OCI-M2 (cell line): ENCODE results near the gene AOAH.
"Not testable (repeated sequence)": the region's sequence is repeated elsewhere in the genome, so short reads cannot be mapped to it uniquely, and the experiment has no call there.

ENCODE experiments used
- DNase-seq: peaks from one replicate; lab custom pipeline; 2025; ENCODE audit not compliant: unreplicated experiment; lab: John Stamatoyannopoulos, UW

Gene AOAH

DNA sequence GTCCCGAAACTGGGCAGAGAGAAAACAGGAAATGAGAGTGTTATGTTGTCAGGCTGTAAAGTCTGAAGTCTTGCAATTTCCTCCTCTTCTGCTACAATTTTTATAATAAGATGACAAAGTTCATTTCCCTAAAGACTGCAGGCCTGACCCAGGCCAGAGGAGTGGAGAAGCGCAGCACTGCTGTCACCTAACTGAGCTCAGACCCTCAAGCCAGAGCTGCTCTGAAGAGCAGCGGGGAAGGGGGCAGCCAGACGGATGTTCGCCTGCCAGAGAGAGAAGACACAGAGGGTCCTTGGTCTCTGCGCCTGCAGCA, 12.6 kb upstream of the AOAH start:
- no peak for DNase-seq

DNA sequence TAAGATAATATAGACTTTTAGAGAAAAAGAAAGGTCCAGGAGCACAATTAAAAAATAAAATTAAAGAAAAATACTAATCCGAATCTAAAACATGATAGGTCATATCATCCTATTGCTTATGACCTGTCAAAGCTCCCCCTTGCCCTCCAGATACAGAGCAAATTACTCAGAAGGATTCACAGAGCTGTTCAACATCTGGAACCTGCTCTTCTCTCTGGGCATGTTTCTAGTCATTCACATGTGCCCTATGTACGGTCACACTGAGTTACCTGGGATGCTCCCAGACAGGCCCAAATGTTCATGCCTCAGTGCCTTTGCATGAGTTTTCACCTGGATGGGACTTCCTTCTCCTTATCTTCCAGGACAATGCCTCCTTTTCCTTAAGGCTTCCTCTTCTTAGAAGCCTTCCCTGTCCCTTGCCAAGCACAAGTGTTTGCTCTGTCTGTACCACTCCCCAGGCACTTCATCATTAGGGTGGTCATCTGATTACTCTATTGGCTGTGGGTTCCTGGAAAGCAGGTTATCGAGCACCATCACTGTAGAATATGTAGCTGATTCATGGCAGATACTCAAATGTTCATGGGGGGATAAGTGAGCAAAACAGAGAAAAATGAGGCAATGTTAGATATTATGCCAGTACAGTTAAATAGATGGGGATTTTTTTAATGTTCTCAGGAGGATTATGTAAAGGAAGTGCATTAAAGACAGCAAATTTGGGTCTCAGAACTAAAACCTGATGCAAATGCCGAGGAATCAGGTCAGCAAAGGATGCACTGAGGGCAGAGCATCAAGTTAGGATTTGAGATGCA, 12.0 kb upstream of the AOAH start:
- no peak for DNase-seq

DNA sequence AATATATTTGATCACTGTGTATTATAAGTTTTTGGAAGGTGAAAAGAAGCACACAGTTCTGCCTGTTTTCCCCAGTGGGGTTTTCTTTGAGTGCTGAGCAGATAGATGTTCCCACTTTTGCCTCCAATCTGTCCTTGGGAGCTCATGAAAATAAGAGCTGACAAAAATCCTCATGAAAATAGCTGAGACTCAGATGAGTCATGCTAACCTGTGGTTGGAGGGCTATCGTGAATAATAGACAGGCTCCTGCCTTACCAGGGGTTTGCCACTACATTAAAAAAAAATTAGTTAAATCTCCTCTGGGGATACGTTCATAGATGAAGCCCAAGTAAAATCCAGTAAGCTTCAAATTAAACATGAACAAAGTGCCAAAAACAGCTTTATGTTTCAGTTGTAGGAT, 10.9 kb upstream of the AOAH start:
- DNase-seq: no peak

DNA sequence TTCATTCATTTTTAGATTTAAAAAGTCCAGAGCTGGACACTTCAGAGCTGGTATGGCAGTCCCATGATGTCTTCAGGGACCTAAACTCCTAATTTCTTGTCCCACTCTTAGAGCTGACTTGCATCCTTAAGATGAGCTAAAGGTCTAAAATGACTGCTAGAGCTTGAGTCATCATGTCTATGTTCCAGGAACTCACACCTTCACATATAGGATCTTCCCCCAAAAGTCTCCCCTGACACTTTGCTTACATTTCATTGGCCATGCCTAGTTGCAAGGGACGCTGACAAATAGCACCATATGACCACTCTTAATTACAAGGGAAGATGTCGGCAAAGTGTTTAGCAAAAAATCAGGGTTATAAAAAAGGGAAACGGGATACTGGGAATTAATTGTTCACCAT, 10.4 kb upstream of the AOAH start:
- DNase-seq: no peak

DNA sequence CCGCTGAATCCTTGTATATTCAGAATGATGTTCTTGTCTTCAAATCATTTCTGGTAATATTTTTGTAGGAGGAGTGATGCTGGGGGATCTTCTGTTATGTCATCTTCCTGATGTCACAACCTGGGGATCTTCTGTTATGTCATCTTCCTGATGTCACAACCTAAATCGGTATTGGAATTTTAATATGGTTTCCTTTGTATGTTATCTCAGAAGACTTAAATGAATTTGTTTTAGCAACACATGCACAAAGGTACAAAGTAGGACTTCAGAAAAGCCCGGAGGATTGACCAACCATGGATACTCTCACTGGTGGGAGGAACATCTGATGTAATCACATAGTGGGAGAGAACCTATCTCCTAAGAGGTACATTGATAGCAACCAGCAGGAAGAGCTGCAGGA, 9.1 kb upstream of the AOAH start:
- no peak for DNase-seq

DNA sequence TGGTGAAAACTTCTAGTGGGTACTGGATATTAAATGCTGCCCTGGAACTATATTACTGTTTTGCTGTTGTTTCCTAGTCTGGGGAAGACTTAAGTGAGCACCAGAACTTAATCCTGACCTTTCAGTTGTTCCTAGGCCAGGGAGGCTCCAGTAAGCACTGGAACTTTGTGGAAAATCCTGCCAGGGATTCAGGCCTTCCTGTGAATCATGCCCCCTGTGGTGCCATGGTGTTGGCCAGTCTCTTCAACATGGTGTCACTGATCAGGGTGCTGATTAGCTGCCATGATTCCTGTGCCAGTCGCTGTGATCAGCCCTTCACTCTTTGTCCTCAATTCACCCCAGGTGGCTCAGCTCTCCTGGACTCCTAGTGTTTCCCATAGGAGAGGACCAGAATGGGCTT, 8.5 kb upstream of the AOAH start:
- DNase-seq: no peak

DNA sequence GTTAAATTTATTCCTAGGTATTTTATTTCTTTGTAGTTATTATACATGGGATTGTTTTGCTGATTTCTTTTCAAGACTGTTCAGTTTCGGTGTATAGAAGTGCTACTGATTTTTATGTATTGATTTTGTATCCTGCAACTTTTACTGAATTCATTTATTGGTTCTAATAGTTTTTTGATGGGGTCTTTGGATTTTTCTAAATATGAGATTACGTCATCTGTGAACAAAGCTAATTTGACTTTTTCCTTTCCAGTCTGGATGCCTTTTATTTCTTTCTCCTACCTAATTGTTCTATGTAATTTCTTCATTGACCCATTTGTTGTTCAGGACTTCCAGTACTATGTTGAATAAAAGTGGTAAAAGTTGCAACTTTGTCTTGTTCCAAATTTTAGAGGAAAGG, 5.8 kb upstream of the AOAH start:
- no peak for DNase-seq

DNA sequence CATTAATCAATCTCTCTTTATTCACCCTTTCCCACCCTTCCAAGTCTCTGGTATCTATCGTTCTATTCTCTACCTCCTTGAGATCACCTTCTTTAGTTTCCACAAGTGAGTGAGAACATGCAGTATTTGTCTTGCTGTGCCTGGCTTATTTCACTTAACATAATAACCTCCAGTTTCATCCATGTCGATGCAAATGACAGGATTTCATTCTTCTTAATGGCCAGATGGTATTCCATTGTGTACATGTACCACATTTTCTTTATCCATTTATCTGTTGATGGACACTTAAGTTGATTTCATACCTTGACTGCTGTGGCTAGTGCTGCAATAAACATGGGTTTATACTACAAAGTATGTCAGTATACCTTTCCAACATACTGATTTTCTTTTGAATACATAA, 3.8 kb upstream of the AOAH start:
- DNase-seq: no peak

DNA sequence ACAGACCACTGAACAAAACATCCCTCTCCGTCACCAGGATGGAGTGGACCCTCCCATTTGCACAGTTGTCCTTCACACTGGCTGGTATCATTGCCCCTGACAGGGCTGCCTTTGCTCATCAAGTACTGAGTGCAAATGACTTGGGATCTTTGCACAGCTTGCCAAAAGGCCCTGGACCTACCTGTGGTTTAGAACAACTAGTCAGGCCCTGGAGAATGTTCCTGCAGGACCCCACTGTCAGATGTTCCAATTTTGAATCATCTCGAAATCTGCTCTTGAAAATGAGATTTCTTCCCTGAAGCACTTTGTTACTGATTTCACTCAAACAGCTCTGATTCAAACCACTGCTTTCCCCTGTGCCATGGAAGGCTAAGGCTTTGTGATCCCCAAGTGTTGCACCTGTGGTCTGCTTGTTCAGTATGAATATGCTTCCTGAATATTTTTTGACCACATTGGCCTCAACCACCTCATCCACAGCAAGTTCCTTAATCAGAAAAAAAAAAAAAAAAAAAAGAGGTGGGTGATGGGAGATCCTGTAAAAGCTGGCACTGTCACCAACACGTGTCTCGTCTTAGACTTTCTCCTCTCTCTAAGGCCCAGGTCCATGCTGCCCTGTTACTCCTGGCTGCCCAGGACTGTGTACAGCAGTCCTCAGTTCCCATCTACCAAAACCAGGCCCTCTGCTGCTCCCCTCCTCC, 2.7 kb upstream of the AOAH start:
- DNase-seq: no peak

DNA sequence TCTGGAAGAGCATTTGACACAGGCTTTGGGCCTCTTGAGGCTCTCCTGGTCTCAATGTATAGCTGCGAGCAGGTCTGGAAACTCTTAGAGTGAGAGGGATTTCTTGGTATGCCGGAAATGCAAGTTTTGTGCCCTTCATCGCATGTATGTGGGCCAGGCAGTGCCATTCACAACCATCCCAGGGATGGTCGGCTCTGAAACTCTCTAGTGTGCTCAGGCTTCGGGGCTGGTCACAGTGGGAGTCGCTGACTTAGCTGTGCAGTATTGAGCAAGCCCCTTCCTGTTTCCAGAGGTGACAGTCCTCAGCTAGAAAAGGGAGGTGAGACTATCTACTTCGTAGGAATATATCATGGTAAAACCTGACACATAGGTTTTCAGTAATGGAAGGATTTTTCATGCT, 2.0 kb upstream of the AOAH start:
- DNase-seq: no peak

DNA sequence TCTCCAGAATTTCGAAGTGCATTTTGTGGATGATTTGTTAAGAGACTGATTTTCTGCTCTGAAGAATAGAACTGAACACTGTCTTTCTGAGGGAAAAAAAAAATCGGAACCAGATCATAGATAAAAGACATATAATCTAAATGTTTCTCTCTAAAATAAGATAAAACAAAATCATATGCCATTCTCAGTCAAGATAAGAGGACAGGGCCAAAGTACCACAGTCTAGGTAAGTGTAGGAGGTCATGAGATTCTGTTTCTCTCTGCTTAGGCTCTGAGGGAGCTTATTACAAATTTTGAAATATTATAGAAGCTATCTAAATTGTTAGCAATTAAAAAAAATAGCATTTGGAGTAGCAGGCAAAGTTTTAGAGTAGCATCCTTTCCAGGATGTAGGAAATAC, 702 bp upstream of the AOAH start:
- no peak for DNase-seq

DNA sequence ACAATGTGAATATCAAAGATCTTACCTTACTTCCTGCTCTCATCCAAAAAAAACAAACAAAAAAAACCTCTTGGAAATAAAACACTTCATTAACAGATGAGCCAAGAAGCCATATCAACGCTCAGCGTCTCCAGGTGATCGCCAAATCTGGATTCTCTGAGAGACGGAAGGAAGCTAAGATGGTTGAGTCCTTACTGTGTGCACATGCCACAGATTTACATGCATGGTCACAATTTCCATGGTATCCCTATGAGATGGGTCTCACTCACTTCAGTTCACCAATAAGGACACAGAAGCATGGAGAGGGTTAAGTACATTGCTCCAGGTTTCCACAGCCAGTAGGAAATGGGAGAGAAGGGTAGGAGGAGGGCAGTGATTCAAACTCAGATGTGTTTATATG, 1.0 kb downstream of the AOAH start:
- no peak for DNase-seq

DNA sequence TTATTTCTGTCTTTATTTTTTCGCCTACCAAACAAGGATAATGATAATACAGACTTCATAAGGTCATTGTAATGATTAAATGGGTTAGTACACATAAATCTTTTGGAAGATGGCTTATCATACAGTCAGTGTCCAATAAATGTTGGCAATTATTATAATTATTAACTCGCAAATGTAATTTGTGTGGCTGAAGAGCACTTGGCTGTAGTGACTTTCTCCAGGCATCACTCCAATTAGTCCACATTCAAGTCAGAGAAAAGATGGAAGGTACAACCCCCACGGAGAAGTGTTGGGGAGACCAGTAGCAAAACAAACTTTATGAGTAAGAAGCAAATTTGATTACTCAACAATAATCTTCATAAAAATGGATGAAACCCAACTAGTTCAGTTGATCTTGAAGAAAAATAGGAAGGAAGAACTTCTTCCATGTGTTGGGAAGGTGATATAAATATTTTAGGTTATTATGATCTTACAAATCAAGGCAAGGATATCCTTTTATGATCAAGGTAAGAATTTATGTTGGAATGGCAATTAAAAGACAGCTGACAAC, 5.1 kb downstream of the AOAH start:
- DNase-seq: no peak

DNA sequence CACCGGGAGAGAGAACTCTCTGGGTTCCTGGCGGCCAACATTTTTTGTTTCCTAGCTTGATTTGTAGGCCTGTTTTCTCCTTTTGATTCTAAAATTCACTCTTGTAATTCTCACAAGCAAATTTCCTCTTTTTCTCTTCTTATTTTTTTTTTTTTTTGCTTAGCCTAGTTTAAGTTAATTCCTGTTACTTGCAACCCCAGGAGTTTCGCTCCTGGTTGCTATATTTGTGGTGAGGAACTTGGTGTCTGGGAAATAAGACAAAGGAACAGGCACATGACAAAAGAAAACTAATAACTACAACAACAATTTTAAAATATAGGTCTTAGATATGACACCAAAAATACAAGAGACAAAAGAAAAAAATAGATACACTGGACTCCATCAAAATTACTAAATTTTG, 6.7 kb downstream of the AOAH start:
- no peak for DNase-seq

DNA sequence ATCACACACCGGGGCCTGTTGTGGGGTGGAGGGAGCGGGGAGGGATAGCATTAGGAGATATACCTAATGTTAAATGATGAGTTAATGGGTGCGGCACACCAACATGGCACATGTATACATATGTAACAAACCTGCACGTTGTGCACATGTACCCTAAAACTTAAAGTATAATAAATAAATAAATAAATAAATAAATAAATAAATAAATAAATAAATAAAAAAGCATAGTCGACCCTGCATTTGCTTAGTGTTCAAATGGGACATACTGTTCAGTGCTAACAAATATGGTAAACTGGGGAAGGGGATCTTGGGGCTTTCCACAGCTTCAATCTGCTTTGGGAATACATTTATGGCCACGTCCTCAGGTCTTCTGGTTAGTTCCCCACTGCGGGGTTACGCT, 7.5 kb downstream of the AOAH start:
- DNase-seq: not testable (repeated sequence)

DNA sequence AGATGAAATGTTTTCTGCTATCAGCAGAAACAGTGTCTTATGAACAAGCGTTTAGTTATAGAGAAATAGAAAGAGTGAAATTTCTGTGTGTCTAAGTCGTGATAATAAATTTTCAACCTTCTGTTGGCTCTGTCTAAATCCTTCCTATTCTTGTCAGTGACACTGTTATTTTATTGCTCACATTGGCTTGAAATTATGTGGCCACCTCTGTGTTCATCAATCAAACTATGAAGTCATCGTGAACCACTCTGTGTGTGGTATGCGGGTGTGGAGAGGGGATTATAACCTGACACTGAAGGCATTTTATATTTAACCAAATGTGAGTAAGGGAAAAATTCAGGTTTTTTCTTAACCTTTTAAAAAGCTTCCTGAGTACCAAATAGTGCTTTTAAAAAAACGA, 12.3 kb downstream of the AOAH start:
- DNase-seq: no peak

DNA sequence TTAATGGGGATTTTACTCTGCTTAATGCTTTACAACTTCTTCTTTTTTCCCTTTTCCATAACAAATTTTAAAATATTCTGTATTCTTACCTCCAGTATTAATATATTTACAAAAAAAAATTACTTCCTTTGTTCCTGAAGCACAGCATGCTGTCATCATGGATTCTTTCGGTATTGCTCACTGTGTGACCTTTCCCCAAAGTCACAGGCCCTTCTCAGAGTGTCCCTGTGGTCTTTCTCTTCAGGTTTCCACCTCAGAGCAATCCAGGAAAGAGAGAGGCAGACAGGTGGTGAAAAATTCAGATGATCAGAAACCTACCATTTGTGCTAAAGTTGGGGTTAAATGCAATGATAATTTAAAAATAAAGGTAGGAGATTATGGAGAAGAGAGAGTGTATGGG, 13.0 kb downstream of the AOAH start:
- no peak for DNase-seq

DNA sequence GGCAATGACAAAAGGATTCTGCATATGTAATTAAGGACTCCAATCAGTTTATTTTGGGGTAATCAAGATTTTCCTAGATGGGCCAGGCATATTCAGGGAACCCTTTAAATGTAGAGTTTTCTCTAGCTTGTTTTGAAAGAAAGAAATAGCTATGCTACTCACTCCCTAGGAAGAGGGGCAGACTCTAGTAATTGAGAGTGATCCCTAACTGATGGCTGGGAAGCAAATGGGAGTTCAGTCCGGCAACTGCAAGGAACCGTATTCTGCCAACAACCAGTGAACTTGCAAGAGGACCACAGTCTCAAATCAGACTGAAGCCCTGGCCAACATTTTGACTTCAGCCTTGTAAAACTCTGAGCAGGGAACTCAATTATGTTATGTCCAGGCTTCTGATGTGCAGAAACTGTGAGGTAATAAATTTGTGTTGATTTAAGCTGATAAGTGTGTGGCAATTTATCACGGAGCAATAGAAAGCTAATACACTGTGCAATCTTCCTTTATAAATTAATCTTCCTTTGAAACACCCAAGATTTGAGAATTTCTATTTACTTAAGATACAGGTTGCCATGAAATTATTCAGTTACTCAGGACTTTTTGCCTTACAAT, 14.0 kb downstream of the AOAH start:
- no peak for DNase-seq

DNA sequence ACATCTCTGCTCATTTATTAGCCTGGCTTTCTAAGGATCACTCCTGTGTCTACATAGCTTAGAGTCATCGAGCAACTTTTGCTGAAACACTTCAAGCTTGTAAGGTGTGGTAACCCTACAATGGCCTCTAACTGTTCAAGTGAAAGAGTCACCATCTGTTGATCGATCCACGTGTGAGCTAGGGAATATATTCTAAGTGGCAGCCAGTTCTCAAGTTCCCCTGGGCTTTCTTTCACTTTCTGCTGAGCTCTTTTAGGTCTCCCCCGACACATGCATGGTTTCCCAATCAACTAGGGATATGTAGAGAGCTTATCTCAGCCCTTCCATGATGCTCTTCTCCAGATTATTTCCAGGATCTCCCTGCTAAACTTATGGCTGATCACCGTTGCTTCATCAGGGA, 15.5 kb downstream of the AOAH start:
- DNase-seq: no peak

DNA sequence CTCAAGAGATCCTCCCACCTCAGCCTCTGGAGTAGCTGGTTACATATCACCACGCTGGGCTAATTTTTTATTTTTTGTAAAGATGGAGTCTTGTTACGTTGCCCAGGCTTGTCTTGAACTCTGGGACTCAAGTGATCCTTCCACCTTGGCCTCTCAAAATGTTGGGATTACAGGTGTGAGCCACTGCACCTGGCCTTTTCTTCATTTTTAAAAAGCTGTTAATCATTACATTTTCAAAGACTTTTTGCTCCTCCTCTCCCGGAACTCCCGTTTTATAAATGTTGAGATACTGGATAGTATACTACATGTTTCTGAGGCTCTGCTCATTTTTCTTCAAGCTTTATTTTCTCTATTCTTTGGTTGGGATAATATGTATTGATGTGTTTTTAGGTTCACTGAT, 16.4 kb downstream of the AOAH start:
- no peak for DNase-seq

DNA sequence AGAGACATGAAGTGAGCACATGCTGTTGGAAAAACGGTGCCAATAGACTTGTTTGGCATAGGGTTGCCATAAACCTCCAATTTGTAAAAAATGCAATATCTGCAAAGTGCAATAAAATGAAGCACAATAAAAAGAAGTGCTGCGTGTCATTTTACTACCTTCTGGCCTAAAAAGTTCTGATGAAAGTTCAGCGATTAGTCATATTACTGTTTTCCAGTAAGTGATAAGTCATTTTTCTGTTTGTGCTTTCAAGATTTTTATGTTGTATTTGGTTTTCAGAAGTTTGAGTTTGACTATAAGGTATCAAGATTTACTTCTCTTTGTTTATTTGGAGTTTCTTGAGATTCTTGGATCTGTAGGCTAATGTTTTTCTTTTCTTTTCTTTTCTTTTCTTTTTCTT, 16.8 kb downstream of the AOAH start:
- DNase-seq: no peak

DNA sequence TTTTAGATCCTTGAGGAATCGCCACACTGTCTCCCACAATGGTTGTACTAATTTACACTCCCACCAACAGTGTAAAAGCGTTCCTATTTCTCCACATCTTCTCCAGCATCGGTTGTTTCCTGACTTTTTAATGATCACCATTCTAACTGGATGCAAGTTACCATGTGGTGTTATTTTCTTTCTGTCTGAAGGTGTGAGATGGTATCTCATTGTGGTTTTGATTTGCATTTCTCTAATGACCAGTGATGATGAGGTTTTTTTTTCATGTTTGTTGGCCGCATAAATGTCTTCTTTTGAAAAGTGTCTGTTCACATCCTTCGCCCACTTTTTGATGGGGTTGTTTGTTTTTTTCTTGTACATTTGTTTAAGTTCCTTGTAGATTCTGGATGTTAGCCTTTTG, 20.4 kb downstream of the AOAH start:
- not testable (repeated sequence) for DNase-seq
